ENCODE results near the gene IRAK3.
A peak's percentile ranks its signal among the peaks of the same experiment; 100 is the strongest.

IRAK3 gene

GRCh38 chr12:66297080-66297479 is 108.1 kb downstream of the IRAK3 start:
- TF ChIP-seq REST (IDR thresholded peaks at IDR 0.05; ENCODE audit: insufficient read depth in 1 of 2, low read depth in 2 of 2, low read length in 2 of 2) (no peak), SIN3A (IDR thresholded peaks at IDR 0.05; ENCODE audit: borderline replicate concordance, insufficient read depth, low read length) (no peak), POLR2AphosphoS5 (IDR thresholded peaks at IDR 0.05; ENCODE audit: low read depth, low read length) (no peak), TAF1 (IDR thresholded peaks at IDR 0.05; ENCODE audit: borderline replicate concordance, insufficient read depth, low read length) (no peak), FOXP2 (optimal IDR thresholded peaks at IDR 0.05; ENCODE audit: borderline replicate concordance, extremely low read depth, extremely low read length, insufficient read depth) (no peak)

DNA sequence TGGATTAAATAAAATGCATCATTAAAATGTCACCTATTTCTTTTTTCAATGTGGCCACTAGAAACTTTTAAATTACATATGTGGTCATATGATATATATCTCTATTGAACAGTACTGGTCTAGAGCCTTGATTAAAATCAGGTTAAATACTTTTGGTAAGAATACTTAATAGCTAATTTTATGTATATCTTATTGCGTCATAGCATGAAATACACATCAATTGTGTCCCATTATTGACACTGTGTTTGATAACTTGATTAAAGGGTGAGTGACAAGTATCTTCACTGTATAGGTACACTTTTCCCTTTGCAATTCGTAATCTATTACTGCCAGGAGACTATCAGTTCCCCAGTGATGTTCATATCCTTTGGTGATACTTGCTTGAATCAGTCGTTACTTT is 108.9 kb downstream of the IRAK3 start:
- TF ChIP-seq SIN3A (IDR thresholded peaks at IDR 0.05; ENCODE audit: borderline replicate concordance, insufficient read depth, low read length) (no peak), TAF1 (IDR thresholded peaks at IDR 0.05; ENCODE audit: borderline replicate concordance, insufficient read depth, low read length) (no peak), FOXP2 (optimal IDR thresholded peaks at IDR 0.05; ENCODE audit: borderline replicate concordance, extremely low read depth, extremely low read length, insufficient read depth) (no peak), REST (IDR thresholded peaks at IDR 0.05; ENCODE audit: insufficient read depth in 1 of 2, low read depth in 2 of 2, low read length in 2 of 2) (no peak), POLR2AphosphoS5 (IDR thresholded peaks at IDR 0.05; ENCODE audit: low read depth, low read length) (no peak)

GRCh38 chr12:66301944-66302826 is 113.2 kb downstream of the IRAK3 start, which contains the start of gene HELB:
Gene HELB (plus strand): TSS chr12:66302493. CDS start chr12:66302604, 111 bp downstream.
- peak; percentile 56; the same call in 1 of the 2 replicates for TF ChIP-seq SIN3A (IDR thresholded peaks at IDR 0.05; ENCODE audit: borderline replicate concordance, insufficient read depth, low read length)
- TF ChIP-seq TAF1 (IDR thresholded peaks at IDR 0.05; ENCODE audit: borderline replicate concordance, insufficient read depth, low read length): peak; percentile 70; the same call in 1 of the 2 replicates
- TF ChIP-seq REST (IDR thresholded peaks at IDR 0.05; ENCODE audit: insufficient read depth in 1 of 2, low read depth in 2 of 2, low read length in 2 of 2): 0 out of 4 replicates have a peak, but pooled peaks of 1 of the 2 experiments have one; percentile 14
- peak; percentile 11 for TF ChIP-seq FOXP2 (optimal IDR thresholded peaks at IDR 0.05; ENCODE audit: borderline replicate concordance, extremely low read depth, extremely low read length, insufficient read depth)
- peak; percentile 76 for TF ChIP-seq POLR2AphosphoS5 (IDR thresholded peaks at IDR 0.05; ENCODE audit: low read depth, low read length)

DNA sequence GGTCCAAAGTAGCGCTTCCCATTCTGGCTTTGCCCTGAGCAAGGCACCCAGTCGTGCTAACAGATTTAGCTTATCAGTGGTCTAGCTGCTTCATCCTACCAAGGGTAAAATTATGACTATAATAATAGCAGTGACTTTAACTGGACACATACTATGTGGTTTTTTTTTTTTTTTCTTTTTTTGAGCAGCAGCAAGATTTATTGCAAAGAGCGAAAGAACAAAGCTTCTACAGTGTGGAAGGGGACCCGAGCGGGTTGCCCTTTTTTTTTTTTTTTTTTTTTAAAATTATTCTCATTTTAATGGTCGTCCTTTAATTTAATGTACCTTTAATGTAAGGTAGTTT is 113.8 kb downstream of the IRAK3 start:
- TF ChIP-seq POLR2AphosphoS5 (IDR thresholded peaks at IDR 0.05; ENCODE audit: low read depth, low read length): no peak
- TF ChIP-seq TAF1 (IDR thresholded peaks at IDR 0.05; ENCODE audit: borderline replicate concordance, insufficient read depth, low read length): no peak
- no peak for TF ChIP-seq REST (IDR thresholded peaks at IDR 0.05; ENCODE audit: insufficient read depth in 1 of 2, low read depth in 2 of 2, low read length in 2 of 2)
- TF ChIP-seq FOXP2 (optimal IDR thresholded peaks at IDR 0.05; ENCODE audit: borderline replicate concordance, extremely low read depth, extremely low read length, insufficient read depth): no peak
- TF ChIP-seq SIN3A (IDR thresholded peaks at IDR 0.05; ENCODE audit: borderline replicate concordance, insufficient read depth, low read length): no peak
